B cell (primary cell): ENCODE measurements around the gene GABRG3. TPM values are rescaled to one million over a fixed set of nuclear protein-coding genes. Genes with fewer than 3 reads are reported as not detected.

ENCODE experiments used
- ATAC-seq: fragments of 200-7000 bp; cut with Tn5 transposase; one replicate; pipeline ENCODE4 v1.10.0; 2021; ENCODE audit warnings: low read depth, mild to moderate bottlenecking, moderate number of reproducible peaks, moderate library complexity
- CTCF ChIA-PET: fragments of 350-600 bp; sonication (Branson Sonifier 250); formaldehyde crosslinking; loops from one replicate; lab custom pipeline; 2021; ENCODE audit warnings: antibody characterized with exemption, inconsistent platforms; lab: Charles Lee
- POLR2A ChIA-PET: fragments of 350-600 bp; sonication (Branson Sonifier 250); formaldehyde crosslinking; loops from one replicate; lab custom pipeline; 2021; ENCODE audit warnings: antibody characterized with exemption; lab: Charles Lee
- DNase-seq: peaks from one replicate; pipeline ENCODE4 v3.0.0; 2013
- H2AFZ ChIP-seq: 2 replicates; pipeline ENCODE4 v1.6.1; 2012; ENCODE audit warnings: mild to moderate bottlenecking, low read depth, low read length; ENCODE audit not compliant: insufficient read depth, poor library complexity, severe bottlenecking
- H3K27ac ChIP-seq, 2 donors: 1 replicate in 1 of 2; 2 replicates in 1 of 2; pipeline ENCODE4 v1.5.1; 2012 to 2013; ENCODE audit warnings: low read length in 2 of 2, mild to moderate bottlenecking in 2 of 2, moderate library complexity in 1 of 2
- H3K27me3 ChIP-seq, 4 experiments: fragments of 200-600 bp in 1 of 4; sonication (generic) in 1 of 4; replicated peaks in 1 of 4; 1 replicate in 2 of 4; 2 replicates in 2 of 4; pipeline versions ENCODE4 v1.6.1 to v1.7.0; 2013 to 2016; ENCODE audit warnings: low read length in 3 of 4, mild to moderate bottlenecking in 2 of 4, mixed read lengths in 1 of 4, moderate library complexity in 1 of 4; ENCODE audit not compliant: insufficient read depth in 4 of 4, control insufficient read depth in 3 of 4; ENCODE audit errors: control extremely low read depth in 1 of 4
- H3K36me3 ChIP-seq, 2 experiments: replicated peaks in 1 of 2; 1 replicate in 1 of 2; 2 replicates in 1 of 2; pipeline versions ENCODE4 v1.6.1 to v1.7.1; 2013; ENCODE audit warnings: low read length in 1 of 2; ENCODE audit not compliant: insufficient read depth in 2 of 2, control insufficient read depth in 1 of 2; ENCODE audit errors: control extremely low read depth in 1 of 2, extremely low read depth in 1 of 2
- H3K4me1 ChIP-seq, 2 donors: fragments of 200-600 bp in 1 of 2; sonication (generic) in 1 of 2; 1 replicate in 1 of 2; 2 replicates in 1 of 2; pipeline versions ENCODE4 v1.5.1 to v1.6.1; 2013 to 2017; ENCODE audit warnings: low read length in 2 of 2; ENCODE audit not compliant: control insufficient read depth in 2 of 2, insufficient read depth in 2 of 2
- H3K4me2 ChIP-seq: replicated peaks from 2 replicates; pipeline ENCODE3; 2012; ENCODE audit warnings: mild to moderate bottlenecking, low read depth, low read length; ENCODE audit not compliant: poor library complexity, severe bottlenecking
- H3K4me3 ChIP-seq, 5 experiments: fragments of 200-600 bp in 1 of 5; sonication (generic) in 1 of 5; 1 replicate in 3 of 5; 2 replicates in 2 of 5; pipeline versions ENCODE4 v1.5.1 to v1.7.0; 2011 to 2016; ENCODE audit warnings: low read length in 4 of 5, mild to moderate bottlenecking in 4 of 5, low read depth in 2 of 5, control low read depth in 1 of 5, moderate library complexity in 1 of 5; ENCODE audit not compliant: insufficient read depth in 1 of 5; ENCODE audit errors: control extremely low read depth in 1 of 5, extremely low read depth in 1 of 5
- H3K79me2 ChIP-seq: fragments of 200-600 bp; sonication (generic); one replicate; pipeline ENCODE4 v1.6.0; 2016; ENCODE audit warnings: low read length; ENCODE audit not compliant: control insufficient read depth, insufficient read depth
- H3K9ac ChIP-seq: fragments of 200-600 bp; sonication (generic); 2 replicates; pipeline ENCODE4 v1.6.1; 2017; ENCODE audit warnings: mild to moderate bottlenecking, low read length, moderate library complexity
- H3K9me3 ChIP-seq, 3 donors: one replicate each; pipeline versions ENCODE4 v1.6.1 to v1.7.1; 2013; ENCODE audit warnings: low read length in 2 of 3; ENCODE audit not compliant: control insufficient read depth in 2 of 3, insufficient read depth in 1 of 3; ENCODE audit errors: control extremely low read depth in 1 of 3
- H4K20me1 ChIP-seq: 2 replicates; pipeline ENCODE4 v1.6.0; 2012; ENCODE audit warnings: mild to moderate bottlenecking, low read length; ENCODE audit not compliant: insufficient read depth, control insufficient read depth, poor library complexity, severe bottlenecking
- H3K27ac Mint-ChIP-seq: one replicate; pipeline ENCODE4 v1.8.0; 2021; ENCODE audit warnings: mixed read lengths
- H3K27me3 Mint-ChIP-seq: one replicate; pipeline ENCODE4 v1.8.0; 2021; ENCODE audit warnings: mixed read lengths
- H3K4me1 Mint-ChIP-seq: one replicate; pipeline ENCODE4 v1.8.0; 2021; ENCODE audit warnings: mixed read lengths
- H3K4me3 Mint-ChIP-seq: one replicate; pipeline ENCODE4 v1.8.0; 2021; ENCODE audit warnings: mixed read lengths
- H3K9me3 Mint-ChIP-seq: one replicate; pipeline ENCODE4 v1.8.0; 2022; ENCODE audit warnings: mixed read lengths; ENCODE audit not compliant: insufficient read depth
- EZH2 ChIP-seq: IDR thresholded peaks from 2 replicates; pipeline ENCODE4 v1.6.1; 2012; ENCODE audit warnings: borderline replicate concordance, low read depth, mild to moderate bottlenecking, moderate library complexity, low read length; ENCODE audit not compliant: insufficient read depth, poor library complexity, severe bottlenecking
- WGBS: methylation state at CpG from one replicate; pipeline ENCODE4 v1.1.5; 2013; ENCODE audit warnings: missing lambda C conversion rate; ENCODE audit not compliant: insufficient coverage; 5-methylcytosine and 5-hydroxymethylcytosine counted together
- intact Hi-C: fragments of 100-400 bp; cut with micrococcal nuclease; formaldehyde crosslinking; loops from one replicate; pipeline ENCODE4 v1.10.0; 2022
- polyA plus RNA-seq: library from polyadenylated mRNA; depleted of rRNA; stranded (reverse); fragments of >200 nt; gene quantifications from 2 replicates; pipeline ENCODE4 v1.2.3, GENCODE V29; 2012
- total RNA-seq, 2 donors: library from RNA; stranded (reverse); fragments of 120-200 nt in 1 of 2; gene quantifications; 1 replicate in 1 of 2; 2 replicates in 1 of 2; pipeline versions ENCODE4 v1.2.3 to v1.2.4, GENCODE V29; 2013 to 2022
- TF ChIP-seq, protein P1 (sequence below): fragments of 200-600 bp; IDR thresholded peaks from one replicate; pipeline ENCODE4 v1.8.0; 2022; ENCODE audit warnings: antibody characterized with exemption, mild to moderate bottlenecking

GABRG3 gene
- total and polyA plus RNA-seq, 2 donors (not counting 1 experiment from before 2014, with no cell fraction given) = not detected

- intact Hi-C loops = no loop called here
- POLR2A ChIA-PET = no interaction called here
- H3K27ac Mint-ChIP-seq = no peak overlapping the region
- DNase-seq (no peak), ATAC-seq (no peak)
- no peaks in the 10 kb centered on the region for H3K4me1 ChIP-seq
- CTCF ChIA-PET = no interaction called here
- H3K27ac ChIP-seq = no peak overlapping the region
- no peaks in the 10 kb centered on the region for H3K27me3 Mint-ChIP-seq
- whole genome bisulfite sequencing = 57% methylated on average over 2 of the region's 3 CpGs
- TF ChIP-seq, protein P1, sequence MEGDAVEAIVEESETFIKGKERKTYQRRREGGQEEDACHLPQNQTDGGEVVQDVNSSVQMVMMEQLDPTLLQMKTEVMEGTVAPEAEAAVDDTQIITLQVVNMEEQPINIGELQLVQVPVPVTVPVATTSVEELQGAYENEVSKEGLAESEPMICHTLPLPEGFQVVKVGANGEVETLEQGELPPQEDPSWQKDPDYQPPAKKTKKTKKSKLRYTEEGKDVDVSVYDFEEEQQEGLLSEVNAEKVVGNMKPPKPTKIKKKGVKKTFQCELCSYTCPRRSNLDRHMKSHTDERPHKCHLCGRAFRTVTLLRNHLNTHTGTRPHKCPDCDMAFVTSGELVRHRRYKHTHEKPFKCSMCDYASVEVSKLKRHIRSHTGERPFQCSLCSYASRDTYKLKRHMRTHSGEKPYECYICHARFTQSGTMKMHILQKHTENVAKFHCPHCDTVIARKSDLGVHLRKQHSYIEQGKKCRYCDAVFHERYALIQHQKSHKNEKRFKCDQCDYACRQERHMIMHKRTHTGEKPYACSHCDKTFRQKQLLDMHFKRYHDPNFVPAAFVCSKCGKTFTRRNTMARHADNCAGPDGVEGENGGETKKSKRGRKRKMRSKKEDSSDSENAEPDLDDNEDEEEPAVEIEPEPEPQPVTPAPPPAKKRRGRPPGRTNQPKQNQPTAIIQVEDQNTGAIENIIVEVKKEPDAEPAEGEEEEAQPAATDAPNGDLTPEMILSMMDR = no peak
- no peak for TF ChIP-seq EZH2
- no peaks in the 10 kb centered on the region for H3K4me1 Mint-ChIP-seq
- no peak overlapping the region for H3K4me2 ChIP-seq
- no peaks in the 10 kb centered on the region for H3K27me3 ChIP-seq
- H2AFZ ChIP-seq = no peak overlapping the region
- H3K9ac ChIP-seq = no peak overlapping the region
- no peaks in the 10 kb centered on the region for H3K79me2 ChIP-seq
- H3K36me3 ChIP-seq = no peaks in the 10 kb centered on the region
- H3K9me3 ChIP-seq = peaks cover 0 to 20% (median 0%) of the 10 kb centered on the region in 3 donors
- H4K20me1 ChIP-seq = no peaks in the 10 kb centered on the region
- no peak overlapping the region for H3K4me3 ChIP-seq
- H3K9me3 Mint-ChIP-seq = peaks cover 10% of the 10 kb centered on the region
- H3K4me3 Mint-ChIP-seq = no peak overlapping the region
Measured at GRCh38 chr15:27268923-27269322, 297.9 kb downstream of the GABRG3 start.

- no peaks in the 10 kb centered on the region for H3K4me1 Mint-ChIP-seq
Measured at GRCh38 chr15:27271258-27271657, 300.3 kb downstream of the GABRG3 start.

More at GRCh38 chr15:27271258-27271657, 300.3 kb downstream of the GABRG3 start:
- peaks cover 10% of the 10 kb centered on the region for H3K9me3 Mint-ChIP-seq
- Histone ChIP-seq H3K79me2 (no peaks in the 10 kb centered on the region), H3K9ac (no peak overlapping the region), H4K20me1 (no peaks in the 10 kb centered on the region), H3K27ac (no peak overlapping the region), H3K27me3 (no peaks in the 10 kb centered on the region), H3K4me3 (no peak overlapping the region), H3K4me2 (no peak overlapping the region), H2AFZ (no peak overlapping the region), H3K4me1 (no peaks in the 10 kb centered on the region), H3K9me3 (peaks cover 0 to 16% (median 0%) of the 10 kb centered on the region in 3 donors), H3K36me3 (no peaks in the 10 kb centered on the region)
- H3K27me3 Mint-ChIP-seq = no peaks in the 10 kb centered on the region
- DNase-seq (no peak), ATAC-seq (no peak)
- no peak overlapping the region for H3K4me3 Mint-ChIP-seq
- ChIA-PET POLR2A (no interaction called here), CTCF (no interaction called here)
- intact Hi-C loops = no loop called here
- 84% methylated on average over 15 of the region's 15 CpGs for whole genome bisulfite sequencing
- no peak overlapping the region for H3K27ac Mint-ChIP-seq
- no peak for TF ChIP-seq EZH2
- TF ChIP-seq, protein P1 = no peak
